WTC11 (cell line): ENCODE data around the gene TRAF3IP1. TPM values are rescaled to one million over a fixed set of nuclear protein-coding genes. Genes with fewer than 3 reads are reported as not detected.

ENCODE experiments used
- ATAC-seq: fragments of 200-7000 bp; cut with Tn5 transposase; 2 replicates; pipeline ENCODE4 v1.10.0; 2021; ENCODE audit warnings: mild to moderate bottlenecking, moderate library complexity
- CTCF ChIA-PET: fragments of 300-600 bp; sonication (Branson Sonifier 250); formaldehyde crosslinking; loops from one replicate; lab custom pipeline; 2021; ENCODE audit warnings: antibody characterized with exemption; lab: Charles Lee
- POLR2A ChIA-PET: fragments of 350-600 bp; sonication (Branson Sonifier 250); formaldehyde crosslinking; loops from one replicate; lab custom pipeline; 2021; ENCODE audit warnings: antibody characterized with exemption; lab: Charles Lee
- DNase-seq: peaks from one replicate; pipeline ENCODE4 v3.0.0; 2021; ENCODE audit warnings: low spot score
- H3K27ac Mint-ChIP-seq: 2 replicates; pipeline ENCODE4 v1.8.0; 2021; ENCODE audit warnings: mixed read lengths
- H3K27me3 Mint-ChIP-seq: 2 replicates; pipeline ENCODE4 v1.8.0; 2021; ENCODE audit warnings: low read depth, mild to moderate bottlenecking, moderate library complexity, mixed read lengths
- H3K36me3 Mint-ChIP-seq: 2 replicates; pipeline ENCODE4 v1.8.0; 2021; ENCODE audit warnings: mixed read lengths
- H3K4me1 Mint-ChIP-seq: 2 replicates; pipeline ENCODE4 v1.8.0; 2022; ENCODE audit warnings: mixed read lengths
- H3K4me3 Mint-ChIP-seq: 2 replicates; pipeline ENCODE4 v1.8.0; 2021; ENCODE audit warnings: mild to moderate bottlenecking, moderate library complexity, mixed read lengths
- H3K9me3 Mint-ChIP-seq: 2 replicates; pipeline ENCODE4 v1.8.0; 2021; ENCODE audit warnings: mixed read lengths
- CBFB ChIP-seq: sonication (generic); formaldehyde crosslinking; IDR thresholded peaks from 2 replicates; pipeline ENCODE4 v1.8.1; 2022; ENCODE audit warnings: mild to moderate bottlenecking, low read depth, missing genetic modification reagents
- ETV6 ChIP-seq: sonication (generic); formaldehyde crosslinking; IDR thresholded peaks from 2 replicates; pipeline ENCODE4 v1.8.1; 2022; ENCODE audit warnings: mild to moderate bottlenecking, missing genetic modification reagents
- JAZF1 ChIP-seq: fragments of 250-450 bp; sonication (Bioruptor Pico); IDR thresholded peaks from 2 replicates; pipeline ENCODE4 v1.9.0; 2021; ENCODE audit warnings: moderate library complexity, mild to moderate bottlenecking, inconsistent platforms
- NR2C2 ChIP-seq: sonication (generic); formaldehyde crosslinking; IDR thresholded peaks from 2 replicates; pipeline ENCODE4 v1.8.0; 2022; ENCODE audit warnings: mild to moderate bottlenecking, missing genetic modification reagents
- ZBTB21 ChIP-seq: sonication (generic); formaldehyde crosslinking; IDR thresholded peaks from 2 replicates; pipeline ENCODE4 v1.8.1; 2023; ENCODE audit warnings: mild to moderate bottlenecking, missing genetic modification reagents, borderline replicate concordance
- ZNF219 ChIP-seq: sonication (generic); formaldehyde crosslinking; IDR thresholded peaks from 2 replicates; pipeline ENCODE4 v1.8.0; 2023; ENCODE audit warnings: missing genetic modification reagents, mild to moderate bottlenecking, borderline replicate concordance
- ZNF671 ChIP-seq: fragments of 250-450 bp; sonication (Bioruptor Pico); IDR thresholded peaks from 2 replicates; pipeline ENCODE4 v1.8.0; 2021; ENCODE audit warnings: mild to moderate bottlenecking
- total RNA-seq: library from RNA; stranded (reverse); gene quantifications from 3 replicates; pipeline ENCODE4 v1.2.3, GENCODE V29; 2021
- TF ChIP-seq, protein P1 (sequence below): sonication (generic); formaldehyde crosslinking; IDR thresholded peaks from 2 replicates; pipeline ENCODE4 v1.8.1; 2023; ENCODE audit warnings: mild to moderate bottlenecking, missing genetic modification reagents, moderate library complexity
- TF ChIP-seq, protein P2 (sequence below): sonication (generic); formaldehyde crosslinking; IDR thresholded peaks from 2 replicates; pipeline ENCODE4 v1.8.1; 2022; ENCODE audit warnings: mild to moderate bottlenecking, moderate library complexity, missing genetic modification reagents
- TF ChIP-seq, protein P3 (sequence below): sonication (generic); formaldehyde crosslinking; IDR thresholded peaks from 2 replicates; pipeline ENCODE4 v1.8.0; 2022; ENCODE audit warnings: missing genetic modification reagents
- TF ChIP-seq, protein P4 (sequence below): sonication (generic); formaldehyde crosslinking; IDR thresholded peaks from 2 replicates; pipeline ENCODE4 v1.8.0; 2022; ENCODE audit warnings: mild to moderate bottlenecking, missing genetic modification reagents
- TF ChIP-seq, protein P5 (sequence below): sonication (generic); formaldehyde crosslinking; IDR thresholded peaks from 2 replicates; pipeline ENCODE4 v1.8.1; 2023; ENCODE audit warnings: mild to moderate bottlenecking, missing genetic modification reagents
- TF ChIP-seq, protein P6 (sequence below): fragments of 250-450 bp; sonication (Bioruptor Pico); IDR thresholded peaks from 2 replicates; pipeline ENCODE4 v1.9.0; 2021; ENCODE audit warnings: mild to moderate bottlenecking

TRAF3IP1 gene
- total RNA-seq, 1 experiment from 2014 or later = 18.7 TPM

DNA sequence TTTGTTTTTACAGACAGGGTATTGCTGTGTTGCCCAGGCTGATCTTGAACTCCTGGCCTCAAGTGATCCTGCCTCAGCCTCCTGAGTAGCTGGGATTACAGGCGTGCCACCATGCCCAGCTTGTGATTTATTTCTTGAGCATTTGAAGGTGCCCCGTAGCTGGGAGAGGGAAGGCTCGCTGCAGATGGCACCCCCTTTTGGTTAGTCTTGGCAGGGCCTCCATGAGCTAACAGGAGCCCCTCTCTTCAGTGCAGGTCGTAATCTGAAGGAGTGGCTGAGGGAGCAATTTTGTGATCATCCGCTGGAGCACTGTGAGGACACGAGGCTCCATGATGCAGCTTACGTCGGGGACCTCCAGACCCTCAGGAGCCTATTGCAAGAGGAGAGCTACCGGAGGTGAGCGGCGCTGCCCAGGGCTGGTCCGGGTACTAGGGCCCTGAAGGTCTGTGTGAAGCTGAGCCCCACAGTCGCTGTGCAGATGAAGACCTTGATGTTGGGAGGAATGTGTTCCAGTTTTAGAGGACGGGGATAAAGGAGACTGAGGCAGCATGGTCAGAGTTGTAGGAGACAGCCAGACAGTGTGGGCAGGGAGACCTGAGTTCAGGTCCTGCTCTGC is 113.1 kb downstream of the TRAF3IP1 start (continued):
- TF ChIP-seq, protein P1, sequence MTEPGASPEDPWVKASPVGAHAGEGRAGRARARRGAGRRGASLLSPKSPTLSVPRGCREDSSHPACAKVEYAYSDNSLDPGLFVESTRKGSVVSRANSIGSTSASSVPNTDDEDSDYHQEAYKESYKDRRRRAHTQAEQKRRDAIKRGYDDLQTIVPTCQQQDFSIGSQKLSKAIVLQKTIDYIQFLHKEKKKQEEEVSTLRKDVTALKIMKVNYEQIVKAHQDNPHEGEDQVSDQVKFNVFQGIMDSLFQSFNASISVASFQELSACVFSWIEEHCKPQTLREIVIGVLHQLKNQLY = no peak
- TF ChIP-seq, protein P2, sequence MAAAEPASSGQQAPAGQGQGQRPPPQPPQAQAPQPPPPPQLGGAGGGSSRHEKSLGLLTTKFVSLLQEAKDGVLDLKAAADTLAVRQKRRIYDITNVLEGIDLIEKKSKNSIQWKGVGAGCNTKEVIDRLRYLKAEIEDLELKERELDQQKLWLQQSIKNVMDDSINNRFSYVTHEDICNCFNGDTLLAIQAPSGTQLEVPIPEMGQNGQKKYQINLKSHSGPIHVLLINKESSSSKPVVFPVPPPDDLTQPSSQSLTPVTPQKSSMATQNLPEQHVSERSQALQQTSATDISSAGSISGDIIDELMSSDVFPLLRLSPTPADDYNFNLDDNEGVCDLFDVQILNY = no peak

DNA sequence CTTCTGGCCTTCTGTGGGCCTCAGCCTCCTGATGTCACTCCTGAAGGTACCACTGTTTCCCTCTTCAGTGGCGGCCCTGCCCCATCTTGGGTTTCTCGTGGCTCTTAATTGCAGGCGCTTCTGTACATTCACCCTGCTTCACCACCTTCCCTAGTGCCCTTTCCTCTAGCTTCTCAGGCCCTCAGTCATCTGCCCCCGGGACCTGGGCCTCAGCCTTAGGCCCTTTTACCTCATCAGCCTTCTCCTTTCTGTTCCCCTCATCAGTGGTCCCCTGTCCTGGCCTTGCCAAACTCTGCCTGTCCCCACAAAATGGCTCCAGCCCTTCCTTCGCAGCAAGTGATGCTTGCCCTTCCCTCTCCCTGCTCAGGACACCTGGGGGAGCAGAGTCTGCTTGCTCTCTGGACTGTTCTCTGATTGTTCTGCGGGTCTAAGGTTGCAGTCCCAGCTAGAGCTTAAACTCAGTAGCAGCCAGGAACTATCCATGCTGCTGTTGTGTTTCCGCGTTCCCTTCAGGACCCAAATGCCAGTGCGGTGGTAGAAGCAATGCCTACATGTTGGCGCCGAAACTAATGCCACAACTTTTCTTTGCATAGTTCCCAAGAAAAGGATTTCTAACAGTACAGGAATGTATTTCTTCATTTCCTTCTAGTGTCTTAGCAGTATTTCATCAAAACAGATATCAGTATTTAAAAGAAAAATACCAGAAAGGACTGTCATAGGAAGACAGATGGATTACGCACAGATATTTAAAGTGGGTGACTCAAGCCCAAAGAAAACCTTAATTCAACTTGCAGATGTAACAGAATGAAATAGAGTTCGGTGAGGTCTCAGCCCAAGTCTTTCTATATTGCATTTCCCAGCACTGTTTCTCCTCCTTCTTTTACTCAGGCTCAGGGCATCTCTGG is 113.9 kb downstream of the TRAF3IP1 start:
- Mint-ChIP-seq H3K27me3 (no peaks in the 10 kb centered on the region), H3K9me3 (no peaks in the 10 kb centered on the region), H3K36me3 (peaks cover 42% of the 10 kb centered on the region), H3K4me3 (no peak overlapping the region), H3K27ac (no peak overlapping the region), H3K4me1 (no peaks in the 10 kb centered on the region)
- no peak for ATAC-seq
- no peak for TF ChIP-seq JAZF1
- TF ChIP-seq ZBTB21 = no peak
- no peak for TF ChIP-seq CBFB (CRISPR knock-in tag)
- no peak for TF ChIP-seq ZNF219 (CRISPR knock-in tag)
- TF ChIP-seq ZNF671 (CRISPR knock-in tag) = no peak
- TF ChIP-seq, protein P3, sequence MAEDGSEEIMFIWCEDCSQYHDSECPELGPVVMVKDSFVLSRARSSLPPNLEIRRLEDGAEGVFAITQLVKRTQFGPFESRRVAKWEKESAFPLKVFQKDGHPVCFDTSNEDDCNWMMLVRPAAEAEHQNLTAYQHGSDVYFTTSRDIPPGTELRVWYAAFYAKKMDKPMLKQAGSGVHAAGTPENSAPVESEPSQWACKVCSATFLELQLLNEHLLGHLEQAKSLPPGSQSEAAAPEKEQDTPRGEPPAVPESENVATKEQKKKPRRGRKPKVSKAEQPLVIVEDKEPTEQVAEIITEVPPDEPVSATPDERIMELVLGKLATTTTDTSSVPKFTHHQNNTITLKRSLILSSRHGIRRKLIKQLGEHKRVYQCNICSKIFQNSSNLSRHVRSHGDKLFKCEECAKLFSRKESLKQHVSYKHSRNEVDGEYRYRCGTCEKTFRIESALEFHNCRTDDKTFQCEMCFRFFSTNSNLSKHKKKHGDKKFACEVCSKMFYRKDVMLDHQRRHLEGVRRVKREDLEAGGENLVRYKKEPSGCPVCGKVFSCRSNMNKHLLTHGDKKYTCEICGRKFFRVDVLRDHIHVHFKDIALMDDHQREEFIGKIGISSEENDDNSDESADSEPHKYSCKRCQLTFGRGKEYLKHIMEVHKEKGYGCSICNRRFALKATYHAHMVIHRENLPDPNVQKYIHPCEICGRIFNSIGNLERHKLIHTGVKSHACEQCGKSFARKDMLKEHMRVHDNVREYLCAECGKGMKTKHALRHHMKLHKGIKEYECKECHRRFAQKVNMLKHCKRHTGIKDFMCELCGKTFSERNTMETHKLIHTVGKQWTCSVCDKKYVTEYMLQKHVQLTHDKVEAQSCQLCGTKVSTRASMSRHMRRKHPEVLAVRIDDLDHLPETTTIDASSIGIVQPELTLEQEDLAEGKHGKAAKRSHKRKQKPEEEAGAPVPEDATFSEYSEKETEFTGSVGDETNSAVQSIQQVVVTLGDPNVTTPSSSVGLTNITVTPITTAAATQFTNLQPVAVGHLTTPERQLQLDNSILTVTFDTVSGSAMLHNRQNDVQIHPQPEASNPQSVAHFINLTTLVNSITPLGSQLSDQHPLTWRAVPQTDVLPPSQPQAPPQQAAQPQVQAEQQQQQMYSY (CRISPR knock-in tag) = no peak
- TF ChIP-seq NR2C2 (CRISPR knock-in tag) = no peak
- TF ChIP-seq, protein P4, sequence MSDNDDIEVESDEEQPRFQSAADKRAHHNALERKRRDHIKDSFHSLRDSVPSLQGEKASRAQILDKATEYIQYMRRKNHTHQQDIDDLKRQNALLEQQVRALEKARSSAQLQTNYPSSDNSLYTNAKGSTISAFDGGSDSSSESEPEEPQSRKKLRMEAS (CRISPR knock-in tag) = no peak
- TF ChIP-seq, protein P5, sequence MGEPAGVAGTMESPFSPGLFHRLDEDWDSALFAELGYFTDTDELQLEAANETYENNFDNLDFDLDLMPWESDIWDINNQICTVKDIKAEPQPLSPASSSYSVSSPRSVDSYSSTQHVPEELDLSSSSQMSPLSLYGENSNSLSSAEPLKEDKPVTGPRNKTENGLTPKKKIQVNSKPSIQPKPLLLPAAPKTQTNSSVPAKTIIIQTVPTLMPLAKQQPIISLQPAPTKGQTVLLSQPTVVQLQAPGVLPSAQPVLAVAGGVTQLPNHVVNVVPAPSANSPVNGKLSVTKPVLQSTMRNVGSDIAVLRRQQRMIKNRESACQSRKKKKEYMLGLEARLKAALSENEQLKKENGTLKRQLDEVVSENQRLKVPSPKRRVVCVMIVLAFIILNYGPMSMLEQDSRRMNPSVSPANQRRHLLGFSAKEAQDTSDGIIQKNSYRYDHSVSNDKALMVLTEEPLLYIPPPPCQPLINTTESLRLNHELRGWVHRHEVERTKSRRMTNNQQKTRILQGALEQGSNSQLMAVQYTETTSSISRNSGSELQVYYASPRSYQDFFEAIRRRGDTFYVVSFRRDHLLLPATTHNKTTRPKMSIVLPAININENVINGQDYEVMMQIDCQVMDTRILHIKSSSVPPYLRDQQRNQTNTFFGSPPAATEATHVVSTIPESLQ = no peak
- TF ChIP-seq, protein P6, sequence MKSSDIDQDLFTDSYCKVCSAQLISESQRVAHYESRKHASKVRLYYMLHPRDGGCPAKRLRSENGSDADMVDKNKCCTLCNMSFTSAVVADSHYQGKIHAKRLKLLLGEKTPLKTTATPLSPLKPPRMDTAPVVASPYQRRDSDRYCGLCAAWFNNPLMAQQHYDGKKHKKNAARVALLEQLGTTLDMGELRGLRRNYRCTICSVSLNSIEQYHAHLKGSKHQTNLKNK = no peak
- TF ChIP-seq ETV6 (CRISPR knock-in tag) = no peak
- ChIA-PET POLR2A (no interaction called here), CTCF (interaction anchor here (0.6 to 4.6 kb wide), 11 partner anchors 13 to 156 kb away, joined by 3 to 61 read pairs (median 4); no protein-coding TSS in a partner anchor)
- DNase-seq = no peak
